ENCODE measurements around the gene OR4Q3. TPM values are rescaled to one million over a fixed set of nuclear protein-coding genes. Genes with fewer than 3 reads are reported as not detected.
"Not testable (repeated sequence)": the region's sequence is repeated elsewhere in the genome, so short reads cannot be mapped to it uniquely, and the experiment has no call there.

The OR4Q3 gene
- total RNA-seq, 1 experiment from 2014 or later: not detected

DNA sequence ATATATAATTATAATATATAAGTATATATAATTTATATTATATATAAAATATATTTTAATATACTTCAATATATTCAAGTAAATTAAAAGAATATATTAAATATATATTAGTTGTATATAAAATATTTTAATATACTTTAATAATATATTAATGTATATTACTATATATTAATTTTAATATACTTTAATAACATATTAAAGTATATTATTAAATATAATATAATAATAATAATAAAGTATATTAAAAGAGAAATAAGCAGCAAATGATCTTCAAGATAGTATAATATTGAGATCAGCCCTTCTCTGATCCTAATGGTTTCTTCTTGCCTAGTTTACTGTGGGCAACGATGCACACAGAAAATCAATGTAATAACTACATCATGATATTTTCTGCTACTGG, 32.2 kb downstream of the OR4Q3 start:
- CTCF ChIA-PET: no interaction called here
- no peak overlapping the region for H3K27ac Mint-ChIP-seq (ENCODE audit: unreplicated experiment)

DNA sequence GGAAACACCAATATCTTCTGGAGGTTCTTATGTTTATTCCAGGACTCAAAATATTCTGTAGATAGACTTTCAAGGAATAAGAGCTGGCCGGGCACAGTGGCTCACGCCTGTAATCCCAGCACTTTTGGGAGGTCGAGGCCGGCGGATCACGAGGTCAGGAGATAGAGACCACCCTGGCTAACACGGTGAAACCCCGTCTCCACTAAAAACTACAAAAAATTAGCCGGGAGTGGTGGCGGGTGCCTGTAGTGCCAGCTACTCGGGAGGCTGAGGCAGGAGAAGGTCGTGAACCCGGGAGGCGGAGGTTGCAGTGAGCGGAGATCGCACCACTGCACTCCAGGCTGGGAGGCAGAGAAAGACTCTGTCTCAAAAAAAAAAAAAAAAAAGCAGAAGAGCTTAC, 42.5 kb downstream of the OR4Q3 start:
- intact Hi-C loops (cut with micrococcal nuclease; ENCODE audit: unreplicated experiment); H3K27me3 Mint-ChIP-seq (ENCODE audit: insufficient read depth, unreplicated experiment); H3K4me3 ChIP-seq (ENCODE audit: low read depth, low read length); H3K36me3 Mint-ChIP-seq (ENCODE audit: insufficient read depth, unreplicated experiment); H3K4me3 Mint-ChIP-seq (ENCODE audit: unreplicated experiment); CTCF ChIA-PET; H3K9me3 Mint-ChIP-seq (ENCODE audit: unreplicated experiment); H3K4me1 Mint-ChIP-seq (ENCODE audit: low read depth, unreplicated experiment); POLR2A ChIA-PET; BruUV-seq (replicated peaks); H3K27me3 ChIP-seq (replicated peaks; ENCODE audit: control insufficient read depth, insufficient read depth, low read length); H3K4me1 ChIP-seq; DNase-seq; H3K9me3 ChIP-seq; H3K27ac Mint-ChIP-seq (ENCODE audit: unreplicated experiment); H3K36me3 ChIP-seq (ENCODE audit: control insufficient read depth, insufficient read depth, low read length): not testable (repeated sequence)

More for the DNA sequence above, 32.2 kb downstream of the OR4Q3 start:
- intact Hi-C loops (cut with micrococcal nuclease; ENCODE audit: unreplicated experiment): no loop called here
- POLR2A ChIA-PET: no interaction called here
- Mint-ChIP-seq H3K9me3 (ENCODE audit: unreplicated experiment) (no peaks in the 10 kb centered on the region), H3K36me3 (ENCODE audit: insufficient read depth, unreplicated experiment) (no peaks in the 10 kb centered on the region), H3K4me3 (ENCODE audit: unreplicated experiment) (no peak overlapping the region), H3K4me1 (ENCODE audit: low read depth, unreplicated experiment) (no peaks in the 10 kb centered on the region), H3K27me3 (ENCODE audit: insufficient read depth, unreplicated experiment) (peaks cover 4% of the 10 kb centered on the region)
- Histone ChIP-seq H3K36me3 (ENCODE audit: control insufficient read depth, insufficient read depth, low read length) (no peaks in the 10 kb centered on the region), H3K4me1 (no peaks in the 10 kb centered on the region), H3K4me3 (ENCODE audit: low read depth, low read length) (no peak overlapping the region), H3K9me3 (no peaks in the 10 kb centered on the region), H3K27me3 (replicated peaks; ENCODE audit: control insufficient read depth, insufficient read depth, low read length) (no peaks in the 10 kb centered on the region)
- no peak for DNase-seq
- TF ChIP-seq, protein P1, sequence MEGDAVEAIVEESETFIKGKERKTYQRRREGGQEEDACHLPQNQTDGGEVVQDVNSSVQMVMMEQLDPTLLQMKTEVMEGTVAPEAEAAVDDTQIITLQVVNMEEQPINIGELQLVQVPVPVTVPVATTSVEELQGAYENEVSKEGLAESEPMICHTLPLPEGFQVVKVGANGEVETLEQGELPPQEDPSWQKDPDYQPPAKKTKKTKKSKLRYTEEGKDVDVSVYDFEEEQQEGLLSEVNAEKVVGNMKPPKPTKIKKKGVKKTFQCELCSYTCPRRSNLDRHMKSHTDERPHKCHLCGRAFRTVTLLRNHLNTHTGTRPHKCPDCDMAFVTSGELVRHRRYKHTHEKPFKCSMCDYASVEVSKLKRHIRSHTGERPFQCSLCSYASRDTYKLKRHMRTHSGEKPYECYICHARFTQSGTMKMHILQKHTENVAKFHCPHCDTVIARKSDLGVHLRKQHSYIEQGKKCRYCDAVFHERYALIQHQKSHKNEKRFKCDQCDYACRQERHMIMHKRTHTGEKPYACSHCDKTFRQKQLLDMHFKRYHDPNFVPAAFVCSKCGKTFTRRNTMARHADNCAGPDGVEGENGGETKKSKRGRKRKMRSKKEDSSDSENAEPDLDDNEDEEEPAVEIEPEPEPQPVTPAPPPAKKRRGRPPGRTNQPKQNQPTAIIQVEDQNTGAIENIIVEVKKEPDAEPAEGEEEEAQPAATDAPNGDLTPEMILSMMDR (IDR thresholded peaks at IDR 0.05; ENCODE audit: insufficient read depth in 1 of 2, low read depth in 1 of 2, low read length in 1 of 2, severe bottlenecking in 1 of 2, unreplicated experiment in 1 of 2): no peak
- no TSS peak for BruUV-seq (replicated peaks)

DNA sequence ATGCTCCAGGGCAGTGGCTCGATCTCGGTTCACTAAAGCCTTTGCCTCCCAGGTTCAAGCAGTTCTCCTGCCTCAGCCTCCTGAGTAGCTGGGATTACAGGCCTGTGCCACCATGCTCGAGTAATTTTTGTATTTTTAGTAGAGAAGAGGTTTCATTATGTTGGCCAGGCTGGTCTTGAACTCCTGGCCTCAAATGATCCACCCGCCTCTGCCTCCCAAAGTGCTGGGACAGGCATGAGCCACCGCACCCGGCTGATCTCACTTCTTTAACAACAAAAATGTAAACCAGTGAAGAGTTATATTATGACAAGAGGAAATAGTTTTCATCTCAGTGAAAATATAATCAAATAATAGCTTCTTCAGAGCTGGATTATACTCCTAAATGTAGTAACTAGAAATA, 43.9 kb downstream of the OR4Q3 start:
- intact Hi-C loops (cut with micrococcal nuclease; ENCODE audit: unreplicated experiment); H3K27ac Mint-ChIP-seq (ENCODE audit: unreplicated experiment); H3K4me3 ChIP-seq (ENCODE audit: low read depth, low read length); CTCF ChIA-PET; H3K27me3 ChIP-seq (replicated peaks; ENCODE audit: control insufficient read depth, insufficient read depth, low read length); POLR2A ChIA-PET; H3K36me3 ChIP-seq (ENCODE audit: control insufficient read depth, insufficient read depth, low read length); H3K4me1 Mint-ChIP-seq (ENCODE audit: low read depth, unreplicated experiment); H3K9me3 ChIP-seq; H3K36me3 Mint-ChIP-seq (ENCODE audit: insufficient read depth, unreplicated experiment); H3K4me1 ChIP-seq; DNase-seq; H3K9me3 Mint-ChIP-seq (ENCODE audit: unreplicated experiment); BruUV-seq (replicated peaks); H3K4me3 Mint-ChIP-seq (ENCODE audit: unreplicated experiment); H3K27me3 Mint-ChIP-seq (ENCODE audit: insufficient read depth, unreplicated experiment): not testable (repeated sequence)

DNA sequence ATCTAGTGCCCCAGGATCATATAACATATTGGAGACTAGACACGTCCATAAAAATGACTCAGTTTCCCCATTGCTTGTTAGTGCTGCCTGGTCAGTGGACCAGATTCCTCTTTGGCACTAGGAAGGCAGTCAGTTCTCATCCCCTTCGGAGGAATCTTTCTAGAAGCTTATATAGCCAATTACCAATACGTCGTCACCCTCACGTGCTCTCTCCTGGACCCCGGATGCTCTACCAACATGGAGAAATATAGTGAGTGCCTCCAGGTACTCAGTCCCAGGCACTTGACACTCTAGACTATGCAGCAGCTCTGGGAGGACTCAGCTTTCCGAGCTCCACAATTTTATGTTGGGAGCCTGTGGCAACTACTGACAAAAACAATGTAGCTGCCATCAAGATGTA, 44.8 kb downstream of the OR4Q3 start:
- H3K27ac Mint-ChIP-seq (ENCODE audit: unreplicated experiment); DNase-seq; H3K27me3 ChIP-seq (replicated peaks; ENCODE audit: control insufficient read depth, insufficient read depth, low read length); H3K27me3 Mint-ChIP-seq (ENCODE audit: insufficient read depth, unreplicated experiment); H3K9me3 Mint-ChIP-seq (ENCODE audit: unreplicated experiment); H3K4me1 Mint-ChIP-seq (ENCODE audit: low read depth, unreplicated experiment); H3K4me3 Mint-ChIP-seq (ENCODE audit: unreplicated experiment); H3K36me3 Mint-ChIP-seq (ENCODE audit: insufficient read depth, unreplicated experiment); H3K9me3 ChIP-seq; H3K36me3 ChIP-seq (ENCODE audit: control insufficient read depth, insufficient read depth, low read length); intact Hi-C loops (cut with micrococcal nuclease; ENCODE audit: unreplicated experiment); CTCF ChIA-PET; BruUV-seq (replicated peaks); H3K4me3 ChIP-seq (ENCODE audit: low read depth, low read length); H3K4me1 ChIP-seq; POLR2A ChIA-PET: not testable (repeated sequence)
